ENCODE results near the gene EEF1A2. TPM values are rescaled to one million over a fixed set of nuclear protein-coding genes. Genes with fewer than 3 reads are reported as not detected.

The EEF1A2 gene
- total and polyA plus RNA-seq, 10 donors, result 0.39 to 1.4 (median 0.54) TPM

GRCh38 chr20:63478346-63479302 lies 20.3 kb downstream of the EEF1A2 start:
- Histone ChIP-seq H3K4me1 (peaks cover 0 to 13% (median 0%) of the 10 kb centered on the region in 6 donors), H3K9me3 (no peaks in the 10 kb centered on the region), H3K4me3 (no peak overlapping the region), H3K27ac (no peak overlapping the region), H3K27me3 (replicated peaks in 1 of 7) (peaks cover 0 to 100% (median 73%) of the 10 kb centered on the region in 7 donors), H3K36me3 (no peaks in the 10 kb centered on the region)
- no peak for DNase-seq
- WGBS, 5 donors, result 83 to 86% (median 84%) methylated on average over 26 to 34 of the region's 34 CpGs
- intact Hi-C loops (cut with DNase I; ENCODE audit: low total_unique reads), result no loop called here
- TF ChIP-seq CTCF (IDR thresholded peaks at IDR 0.05 in 8 of 11, conservative IDR thresholded peaks at IDR 0.05 in 3 of 11) (no peak), POLR2AphosphoS5 (IDR thresholded peaks at IDR 0.05) (no peak), POLR2A (IDR thresholded peaks at IDR 0.05) (no peak)

- TF ChIP-seq CTCF (IDR thresholded peaks at IDR 0.05 in 8 of 11, conservative IDR thresholded peaks at IDR 0.05 in 3 of 11), result no peak
- no peak for TF ChIP-seq POLR2A (IDR thresholded peaks at IDR 0.05)
- TF ChIP-seq POLR2AphosphoS5 (IDR thresholded peaks at IDR 0.05), result no peak
- Histone ChIP-seq H3K27me3 (replicated peaks in 1 of 7) (peaks cover 3 to 100% (median 78%) of the 10 kb centered on the region in 7 donors), H3K9me3 (no peaks in the 10 kb centered on the region), H3K4me1 (peaks cover 0 to 14% (median 0%) of the 10 kb centered on the region in 6 donors), H3K27ac (no peak overlapping the region), H3K4me3 (no peak overlapping the region), H3K36me3 (no peaks in the 10 kb centered on the region)
- no peak for DNase-seq
- 60 to 79% (median 63%) methylated on average over 17 of the region's 17 CpGs for WGBS, 5 donors
- intact Hi-C loops (cut with DNase I; ENCODE audit: low total_unique reads), result no loop called here
Observed at GRCh38 chr20:63477944-63478343, 20.9 kb downstream of the EEF1A2 start.

- Histone ChIP-seq H3K27ac (no peak overlapping the region), H3K36me3 (no peaks in the 10 kb centered on the region), H3K9me3 (no peaks in the 10 kb centered on the region), H3K4me3 (no peak overlapping the region), H3K4me1 (peaks cover 0 to 13% (median 2%) of the 10 kb centered on the region in 6 donors), H3K27me3 (replicated peaks in 1 of 7) (peaks cover 3 to 100% (median 79%) of the 10 kb centered on the region in 7 donors)
- intact Hi-C loops (cut with DNase I; ENCODE audit: low total_unique reads), result no loop called here
- TF ChIP-seq CTCF (IDR thresholded peaks at IDR 0.05 in 8 of 11, conservative IDR thresholded peaks at IDR 0.05 in 3 of 11) (no peak), POLR2AphosphoS5 (IDR thresholded peaks at IDR 0.05) (no peak), POLR2A (IDR thresholded peaks at IDR 0.05) (no peak)
- no peak for DNase-seq
- 35 to 42% (median 38%) methylated on average over 21 of the region's 21 CpGs for WGBS, 5 donors
Observed at GRCh38 chr20:63477061-63477616, 21.7 kb downstream of the EEF1A2 start.

GRCh38 chr20:63475209-63475608 lies 23.7 kb downstream of the EEF1A2 start:
- DNase-seq, result no peak
- intact Hi-C loops (cut with DNase I; ENCODE audit: low total_unique reads), result no loop called here
- H3K4me3 ChIP-seq, result no peak overlapping the region
- H3K9me3 ChIP-seq, result no peaks in the 10 kb centered on the region
- no peak overlapping the region for H3K27ac ChIP-seq
- WGBS, 5 donors, result 10 to 19% (median 18%) methylated on average over 15 to 16 of the region's 16 CpGs
- TF ChIP-seq POLR2A (IDR thresholded peaks at IDR 0.05) (no peak), POLR2AphosphoS5 (IDR thresholded peaks at IDR 0.05) (no peak), CTCF (IDR thresholded peaks at IDR 0.05 in 8 of 11, conservative IDR thresholded peaks at IDR 0.05 in 3 of 11) (no peak)
- peaks cover 3 to 100% (median 88%) of the 10 kb centered on the region in 7 donors for H3K27me3 ChIP-seq (replicated peaks in 1 of 7)
- H3K36me3 ChIP-seq, result no peaks in the 10 kb centered on the region
- H3K4me1 ChIP-seq, result peaks cover 0 to 27% (median 14%) of the 10 kb centered on the region in 6 donors

All from spleen (tissue), 11 donors.